T-helper 2 cell treated with Interferon-gamma antibody and Interleukin-4, amounts not matched to agents 100 ng/mL and 5 ng/mL, for 36 hours (primary cell): ENCODE measurements around the gene IKBKE. TPM values are rescaled to one million over a fixed set of nuclear protein-coding genes. Genes with fewer than 3 reads are reported as not detected.

ENCODE experiments used
- intact Hi-C: fragments of 100-400 bp; cut with micrococcal nuclease; formaldehyde crosslinking; loops from one replicate; pipeline ENCODE4 v1.15.1; 2023
- total RNA-seq: library from RNA; stranded (reverse); gene quantifications from 2 replicates; pipeline ENCODE4 v1.2.3, GENCODE V29; 2022

The IKBKE gene
- total RNA-seq, 1 donor from 2014 or later: 98.6 TPM

- intact Hi-C loops: no loop called here
These were observed 24.8 kb downstream of the IKBKE start for GRCh38 chr1:206495011-206495461.

GRCh38 chr1:206495493-206496046 lies 25.3 kb downstream of the IKBKE start:
- intact Hi-C loops: no loop called here

GRCh38 chr1:206496131-206496793 lies 26.0 kb downstream of the IKBKE start:
- intact Hi-C loops: no loop called here

GRCh38 chr1:206497363-206497762 lies 27.1 kb downstream of the IKBKE start:
- intact Hi-C loops: no loop called here

- intact Hi-C loops: no loop called here
These were observed 27.5 kb downstream of the IKBKE start for GRCh38 chr1:206497774-206498173.

- intact Hi-C loops: no loop called here
These were observed 28.4 kb downstream of the IKBKE start for GRCh38 chr1:206498685-206499084.

GRCh38 chr1:206500046-206500445 lies 29.8 kb downstream of the IKBKE start:
- intact Hi-C loops: no loop called here

DNA sequence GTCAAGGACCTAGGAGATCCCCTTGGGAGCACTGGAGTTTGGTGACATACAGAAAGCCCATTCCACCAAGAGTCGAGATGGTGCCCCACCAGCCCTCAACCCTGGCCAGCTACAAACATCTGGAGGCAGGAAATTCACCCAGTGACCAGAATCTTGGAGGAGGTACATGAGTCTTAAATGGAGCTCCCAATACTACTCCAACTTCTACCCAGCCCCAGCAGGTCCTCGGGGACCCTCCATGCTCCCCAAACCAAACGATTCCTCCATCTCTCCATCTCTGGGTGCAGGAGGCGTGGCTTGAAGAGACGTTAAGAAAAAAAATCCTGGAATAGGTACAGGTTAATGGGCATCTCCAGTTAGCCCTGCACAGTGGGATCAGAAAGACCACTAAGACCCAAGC lies 31.6 kb downstream of the IKBKE start:
- intact Hi-C loops: no loop called here

GRCh38 chr1:206502403-206502802 lies 32.1 kb downstream of the IKBKE start:
- intact Hi-C loops: no loop called here

GRCh38 chr1:206502812-206503211 lies 32.5 kb downstream of the IKBKE start:
- intact Hi-C loops: no loop called here

DNA sequence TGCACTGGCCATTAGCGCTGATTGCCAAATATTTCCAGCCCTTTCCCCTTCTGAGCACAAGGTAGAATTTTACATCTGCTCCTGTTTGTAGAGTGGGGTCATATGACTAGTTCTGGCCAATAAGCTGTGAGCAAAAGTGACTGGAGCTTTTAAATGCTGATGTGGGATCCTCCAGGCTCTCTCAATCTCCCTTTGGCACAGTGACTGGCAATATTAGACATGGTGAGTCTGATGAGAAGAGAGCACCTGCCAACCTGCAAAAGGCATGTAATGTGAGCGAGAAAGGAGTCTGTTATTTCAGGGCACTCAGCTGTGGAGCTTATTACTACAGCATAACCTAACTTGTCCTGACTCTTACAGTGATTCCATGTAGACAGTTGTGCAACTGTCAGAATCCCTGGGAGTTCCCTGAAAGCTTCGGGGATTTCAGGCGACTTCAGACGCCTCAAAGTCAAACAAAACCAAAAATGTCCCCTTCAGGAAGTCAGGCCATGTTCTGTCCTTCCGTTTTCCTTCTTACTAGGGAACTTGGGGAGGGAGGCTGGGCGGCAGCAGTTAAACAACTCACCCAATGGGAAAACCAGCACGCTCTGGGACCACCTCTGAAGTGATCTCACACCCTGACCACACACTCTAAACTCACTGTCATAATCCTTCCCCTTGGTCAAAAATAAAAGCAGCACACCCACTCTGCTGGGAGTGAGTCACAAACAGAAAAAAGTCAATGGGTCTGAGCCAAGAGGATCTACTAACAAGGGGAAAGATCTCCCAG lies 33.5 kb downstream of the IKBKE start:
- intact Hi-C loops: no loop called here

- intact Hi-C loops: no loop called here
These were observed 34.1 kb downstream of the IKBKE start for GRCh38 chr1:206504363-206504713.

DNA sequence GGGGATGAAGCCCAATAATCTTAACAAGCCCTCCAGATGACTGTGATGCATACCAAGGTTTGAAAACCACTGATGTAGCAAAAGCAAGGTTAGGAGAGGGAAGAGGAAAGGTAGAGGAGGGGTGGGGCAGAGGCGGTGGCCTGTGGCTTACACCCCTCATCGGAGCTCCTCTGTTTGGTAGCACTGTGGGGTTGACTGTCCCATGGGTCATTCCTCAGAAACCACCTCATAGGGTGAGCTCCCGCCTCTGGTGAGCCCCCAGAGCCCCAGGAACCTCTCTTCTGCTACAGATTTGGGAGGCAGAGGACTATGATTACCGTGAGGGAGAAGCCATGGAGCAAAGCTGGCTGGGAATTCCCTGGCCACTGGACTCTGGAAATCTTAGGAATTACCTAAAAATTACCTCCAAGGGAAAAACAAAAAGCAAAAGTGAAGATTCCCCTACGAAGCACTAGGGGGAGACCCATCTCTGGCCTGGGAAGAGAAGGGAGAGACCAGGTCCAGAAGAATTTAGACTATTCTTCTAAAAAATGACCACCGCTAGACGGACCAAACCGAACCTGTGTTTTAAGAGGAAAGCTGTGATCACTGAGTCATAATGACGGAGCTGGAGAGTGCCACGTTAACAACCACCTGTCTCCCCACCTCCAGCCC lies 35.6 kb downstream of the IKBKE start:
- intact Hi-C loops: no loop called here

GRCh38 chr1:206506405-206507283 lies 36.4 kb downstream of the IKBKE start:
- intact Hi-C loops: loop anchor here (1.0 kb wide), 1 partner anchor 50 kb away; no protein-coding TSS in a partner anchor

- intact Hi-C loops: loop anchor here (1.0 kb wide), 1 partner anchor 49 kb away; no protein-coding TSS in a partner anchor
These were observed 37.2 kb downstream of the IKBKE start, which contains the start of gene RASSF5 for GRCh38 chr1:206507284-206508129. TSS of gene RASSF5 (plus strand) at chr1:206507531. CDS start at chr1:206507603, 72 bp downstream.

- intact Hi-C loops: no loop called here
These were observed 38.0 kb downstream of the IKBKE start for GRCh38 chr1:206508130-206508889.

DNA sequence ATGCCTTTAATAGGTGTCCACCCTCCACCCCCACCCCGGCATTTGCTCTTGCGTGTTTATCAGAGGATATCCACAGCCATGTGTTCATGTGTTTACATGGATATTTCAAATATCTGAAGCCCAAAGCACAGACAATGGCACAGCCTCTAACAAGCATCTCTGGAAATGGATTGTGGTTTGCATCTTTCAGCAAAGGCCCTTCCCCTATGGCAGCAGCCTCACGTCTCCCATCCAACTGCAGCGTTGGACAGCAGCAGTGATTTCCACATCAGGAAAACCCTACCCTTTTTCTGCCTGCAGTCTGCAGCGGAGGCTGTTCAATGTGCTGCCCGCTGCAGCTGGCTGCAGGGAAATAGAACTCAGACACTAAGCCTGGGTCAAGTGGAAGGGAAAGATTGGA lies 38.7 kb downstream of the IKBKE start:
- intact Hi-C loops: no loop called here

DNA sequence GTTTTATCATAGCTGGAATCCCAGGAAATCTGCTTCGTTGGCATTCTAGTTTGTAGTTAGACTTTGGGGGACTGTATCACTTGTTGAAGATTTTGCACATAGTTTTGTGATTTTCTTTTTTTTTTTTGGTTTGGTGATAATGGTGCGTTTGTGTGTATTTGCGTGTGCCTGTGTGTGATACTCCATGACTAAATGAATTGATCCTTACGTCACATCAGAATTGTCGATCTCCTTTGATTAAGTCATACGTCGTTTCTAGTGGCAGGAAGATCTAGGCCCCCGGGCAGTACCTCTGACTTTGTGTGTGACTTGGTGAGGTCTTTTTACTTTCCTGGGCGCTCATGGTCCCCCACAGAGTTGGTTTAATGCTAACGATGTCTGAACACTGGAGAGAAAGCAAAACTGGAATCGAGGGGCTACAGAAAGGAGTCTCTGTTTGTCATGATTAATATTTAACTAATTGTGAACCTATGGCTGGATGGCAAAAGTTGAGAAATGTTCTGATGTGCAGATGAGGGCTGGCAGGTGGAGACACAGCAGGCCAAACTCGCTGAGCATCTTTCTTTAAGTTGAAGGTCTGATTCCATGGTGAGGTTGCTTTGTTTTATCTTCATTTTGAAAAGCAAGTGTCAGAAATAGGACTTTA lies 39.5 kb downstream of the IKBKE start:
- intact Hi-C loops: no loop called here

- intact Hi-C loops: no loop called here
These were observed 40.1 kb downstream of the IKBKE start for GRCh38 chr1:206510371-206510770.
